ENCODE data around the gene SND1.

- TF ChIP-seq CREB1 (IDR thresholded peaks at IDR 0.05; ENCODE audit: low read depth) (no peak), TEAD4 (IDR thresholded peaks at IDR 0.05) (no peak), MAX (IDR thresholded peaks at IDR 0.05) (no peak), USF1 (IDR thresholded peaks at IDR 0.05) (no peak), TAF1 (IDR thresholded peaks at IDR 0.05; ENCODE audit: low read depth) (no peak), NFIC (IDR thresholded peaks at IDR 0.05) (no peak), RAD21 (IDR thresholded peaks at IDR 0.05; ENCODE audit: low read depth) (no peak), FOXM1 (IDR thresholded peaks at IDR 0.05; ENCODE audit: borderline replicate concordance, low read depth) (no peak), YY1 (IDR thresholded peaks at IDR 0.05; ENCODE audit: low read depth) (no peak), EP300 (IDR thresholded peaks at IDR 0.05; ENCODE audit: borderline replicate concordance) (no peak), TCF12 (IDR thresholded peaks at IDR 0.05; ENCODE audit: low read depth) (no peak)
- TF ChIP-seq, protein P1, sequence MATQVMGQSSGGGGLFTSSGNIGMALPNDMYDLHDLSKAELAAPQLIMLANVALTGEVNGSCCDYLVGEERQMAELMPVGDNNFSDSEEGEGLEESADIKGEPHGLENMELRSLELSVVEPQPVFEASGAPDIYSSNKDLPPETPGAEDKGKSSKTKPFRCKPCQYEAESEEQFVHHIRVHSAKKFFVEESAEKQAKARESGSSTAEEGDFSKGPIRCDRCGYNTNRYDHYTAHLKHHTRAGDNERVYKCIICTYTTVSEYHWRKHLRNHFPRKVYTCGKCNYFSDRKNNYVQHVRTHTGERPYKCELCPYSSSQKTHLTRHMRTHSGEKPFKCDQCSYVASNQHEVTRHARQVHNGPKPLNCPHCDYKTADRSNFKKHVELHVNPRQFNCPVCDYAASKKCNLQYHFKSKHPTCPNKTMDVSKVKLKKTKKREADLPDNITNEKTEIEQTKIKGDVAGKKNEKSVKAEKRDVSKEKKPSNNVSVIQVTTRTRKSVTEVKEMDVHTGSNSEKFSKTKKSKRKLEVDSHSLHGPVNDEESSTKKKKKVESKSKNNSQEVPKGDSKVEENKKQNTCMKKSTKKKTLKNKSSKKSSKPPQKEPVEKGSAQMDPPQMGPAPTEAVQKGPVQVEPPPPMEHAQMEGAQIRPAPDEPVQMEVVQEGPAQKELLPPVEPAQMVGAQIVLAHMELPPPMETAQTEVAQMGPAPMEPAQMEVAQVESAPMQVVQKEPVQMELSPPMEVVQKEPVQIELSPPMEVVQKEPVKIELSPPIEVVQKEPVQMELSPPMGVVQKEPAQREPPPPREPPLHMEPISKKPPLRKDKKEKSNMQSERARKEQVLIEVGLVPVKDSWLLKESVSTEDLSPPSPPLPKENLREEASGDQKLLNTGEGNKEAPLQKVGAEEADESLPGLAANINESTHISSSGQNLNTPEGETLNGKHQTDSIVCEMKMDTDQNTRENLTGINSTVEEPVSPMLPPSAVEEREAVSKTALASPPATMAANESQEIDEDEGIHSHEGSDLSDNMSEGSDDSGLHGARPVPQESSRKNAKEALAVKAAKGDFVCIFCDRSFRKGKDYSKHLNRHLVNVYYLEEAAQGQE (IDR thresholded peaks at IDR 0.05; ENCODE audit: low read depth) = no peak
Observed at GRCh38 chr7:127979113-127979727, 327.2 kb downstream of the SND1 start.

All from Ishikawa (cell line).